ENCODE results near the gene LST1.

DNA sequence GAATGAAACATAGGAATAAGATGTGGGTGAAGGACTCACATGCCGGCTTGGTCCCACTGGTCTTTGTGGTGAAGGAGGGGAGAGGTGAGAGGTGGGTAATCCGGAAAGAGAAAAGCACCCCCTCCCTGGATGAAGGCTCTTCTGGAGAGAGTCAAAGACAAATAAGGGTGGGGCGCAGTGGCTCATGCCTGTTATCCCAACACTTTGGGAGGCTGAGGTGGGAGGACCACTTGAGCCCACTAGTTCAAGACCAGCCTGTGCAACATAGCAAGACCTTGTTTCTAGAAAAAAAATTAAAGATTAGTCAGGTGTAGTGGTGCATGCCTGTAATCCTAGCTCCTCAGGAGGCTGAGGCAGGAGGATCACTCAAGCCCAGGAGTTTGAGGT lies 7.0 kb upstream of the LST1 start:
- TF ChIP-seq CTCF (IDR thresholded peaks at IDR 0.05) (no peak), POLR2A (IDR thresholded peaks at IDR 0.05) (no peak), EP300 (IDR thresholded peaks at IDR 0.05) (no peak)
